GM13977 (cell line): Measurements from ENCODE around the gene RBL1.
"Not testable (repeated sequence)": the region's sequence is repeated elsewhere in the genome, so short reads cannot be mapped to it uniquely, and the experiment has no call there.

Source experiments
- DNase-seq: peaks from one replicate; pipeline ENCODE4 v3.0.0; 2012; ENCODE audit warnings: low spot score
- CTCF ChIP-seq: IDR thresholded peaks from 2 replicates; pipeline ENCODE4 v1.5.1; 2012; ENCODE audit warnings: mild to moderate bottlenecking, control low read depth; ENCODE audit not compliant: insufficient read depth; ENCODE audit errors: extremely low read depth, missing control alignments
- in situ Hi-C: fragments of 300-500 bp; cut with MboI; formaldehyde crosslinking; loops from one replicate; pipeline ENCODE4 v1.12.0; 2022; ENCODE audit warnings: low sequenced_read_pairs, low pct_unique_long_range_greater_than_20kb, mixed read lengths, inconsistent platforms; ENCODE audit not compliant: unreplicated experiment

Gene RBL1

GRCh38 chr20:37007898-37008649, 87.7 kb downstream of the RBL1 start:
- peak; percentile 57 for DNase-seq
- in situ Hi-C loops: no loop called here
- peak; percentile 47 for TF ChIP-seq CTCF

- DNase-seq, in situ Hi-C loops: not testable (repeated sequence)
Measured at GRCh38 chr20:37005062-37005942, 90.5 kb downstream of the RBL1 start.

- DNase-seq, in situ Hi-C loops: not testable (repeated sequence)
Measured at GRCh38 chr20:37001634-37002033, 94.2 kb downstream of the RBL1 start.

- in situ Hi-C loops: not testable (repeated sequence)
Measured at GRCh38 chr20:37000171-37000570, 95.6 kb downstream of the RBL1 start.

GRCh38 chr20:36998652-36999051, 97.1 kb downstream of the RBL1 start:
- no peak for TF ChIP-seq CTCF
- in situ Hi-C loops: no loop called here

More at GRCh38 chr20:37000171-37000570, 95.6 kb downstream of the RBL1 start:
- DNase-seq: not testable (repeated sequence)

GRCh38 chr20:36997121-36997520, 98.7 kb downstream of the RBL1 start:
- no peak for TF ChIP-seq CTCF
- DNase-seq: no peak
- in situ Hi-C loops: no loop called here

More at GRCh38 chr20:36998652-36999051, 97.1 kb downstream of the RBL1 start:
- DNase-seq: no peak

- DNase-seq, in situ Hi-C loops: not testable (repeated sequence)
Measured at GRCh38 chr20:36994221-36994620, 101.6 kb downstream of the RBL1 start.

- no peak for TF ChIP-seq CTCF
- DNase-seq: no peak
- in situ Hi-C loops: no loop called here
Measured at GRCh38 chr20:36992802-36993334, 102.9 kb downstream of the RBL1 start.
